Natural killer cell treated with Interleukin-12 subunit alpha and Interleukin-12 subunit beta and Interleukin-15 and Interleukin-18, amount 100 ng/mL, for 72 hours (primary cell): ENCODE measurements around the gene SERPINB11. TPM values are rescaled to one million over a fixed set of nuclear protein-coding genes. Genes with fewer than 3 reads are reported as not detected.
"Not testable (repeated sequence)": the region's sequence is repeated elsewhere in the genome, so short reads cannot be mapped to it uniquely, and the experiment has no call there.

Source experiments
- ATAC-seq, 2 donors: fragments of 150-1000 bp; cut with Tn5 transposase in 1 of 2; sonication (Bioruptor Pico), chemical (Tn5 transposase) in 1 of 2; 2 replicates each; pipeline ENCODE4 v1.10.0; 2021
- DNase-seq: peaks from one replicate; pipeline ENCODE4 v3.0.0; 2022; ENCODE audit warnings: low spot score
- H3K27ac Mint-ChIP-seq, 2 donors: 1 replicate in 1 of 2; 2 replicates in 1 of 2; pipeline ENCODE4 v1.8.0; 2022; ENCODE audit warnings: mixed read lengths in 2 of 2, mild to moderate bottlenecking in 1 of 2, moderate library complexity in 1 of 2
- H3K27me3 Mint-ChIP-seq, 2 donors: 1 replicate in 1 of 2; 2 replicates in 1 of 2; pipeline ENCODE4 v1.8.0; 2022; ENCODE audit warnings: mixed read lengths in 2 of 2
- H3K36me3 Mint-ChIP-seq: one replicate; pipeline ENCODE4 v1.8.0; 2022; ENCODE audit warnings: mixed read lengths
- H3K4me1 Mint-ChIP-seq, 2 donors: 1 replicate in 1 of 2; 2 replicates in 1 of 2; pipeline ENCODE4 v1.8.0; 2022; ENCODE audit warnings: low read depth in 2 of 2, mixed read lengths in 2 of 2, mild to moderate bottlenecking in 1 of 2
- H3K4me3 Mint-ChIP-seq: one replicate; pipeline ENCODE4 v1.8.0; 2022; ENCODE audit warnings: mixed read lengths
- H3K9me3 Mint-ChIP-seq: 2 replicates; pipeline ENCODE4 v1.8.0; 2022; ENCODE audit warnings: mixed read lengths
- total RNA-seq, 2 donors: library from RNA; stranded (reverse); gene quantifications; one replicate each; pipeline ENCODE4 v1.2.3, GENCODE V29; 2022

SERPINB11 gene, protein sequence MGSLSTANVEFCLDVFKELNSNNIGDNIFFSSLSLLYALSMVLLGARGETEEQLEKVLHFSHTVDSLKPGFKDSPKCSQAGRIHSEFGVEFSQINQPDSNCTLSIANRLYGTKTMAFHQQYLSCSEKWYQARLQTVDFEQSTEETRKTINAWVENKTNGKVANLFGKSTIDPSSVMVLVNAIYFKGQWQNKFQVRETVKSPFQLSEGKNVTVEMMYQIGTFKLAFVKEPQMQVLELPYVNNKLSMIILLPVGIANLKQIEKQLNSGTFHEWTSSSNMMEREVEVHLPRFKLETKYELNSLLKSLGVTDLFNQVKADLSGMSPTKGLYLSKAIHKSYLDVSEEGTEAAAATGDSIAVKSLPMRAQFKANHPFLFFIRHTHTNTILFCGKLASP
- total RNA-seq, result not detected

DNA sequence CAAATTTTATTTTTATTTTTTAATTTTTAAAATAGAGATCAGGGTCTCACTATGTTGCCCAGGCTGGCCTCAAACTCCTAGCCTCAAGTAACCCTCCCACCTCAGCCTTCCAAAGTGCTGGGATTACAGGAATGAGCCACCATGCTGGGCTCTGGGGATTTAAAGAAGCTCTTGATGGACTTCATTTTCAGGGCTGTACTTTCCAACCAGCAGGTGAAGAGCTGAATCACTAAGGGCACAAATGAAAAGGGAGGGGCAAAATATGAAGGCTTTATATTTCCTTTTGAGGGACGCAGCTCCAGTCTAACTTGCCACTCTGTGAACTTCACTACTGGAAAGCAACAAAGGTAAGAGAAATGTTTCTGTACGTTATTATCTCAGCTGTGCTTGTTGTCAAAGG, at the start of gene SERPINB11:
TSS of gene SERPINB11 (plus strand) at position 301 of the 400 bp plus-strand sequence. CDS start 7,234 bp downstream, outside the sequence.
- ATAC-seq (no peak), DNase-seq (no peak)
- Mint-ChIP-seq H3K9me3 (peaks cover 2% of the 10 kb centered on the region), H3K27ac (no peak within 1 kb of the TSS), H3K36me3 (no peaks in the 10 kb centered on the region), H3K4me1 (no peaks in the 10 kb centered on the region), H3K4me3 (no peak within 1 kb of the TSS), H3K27me3 (peaks cover 0 to 8% of the 10 kb centered on the region in 2 donors)

DNA sequence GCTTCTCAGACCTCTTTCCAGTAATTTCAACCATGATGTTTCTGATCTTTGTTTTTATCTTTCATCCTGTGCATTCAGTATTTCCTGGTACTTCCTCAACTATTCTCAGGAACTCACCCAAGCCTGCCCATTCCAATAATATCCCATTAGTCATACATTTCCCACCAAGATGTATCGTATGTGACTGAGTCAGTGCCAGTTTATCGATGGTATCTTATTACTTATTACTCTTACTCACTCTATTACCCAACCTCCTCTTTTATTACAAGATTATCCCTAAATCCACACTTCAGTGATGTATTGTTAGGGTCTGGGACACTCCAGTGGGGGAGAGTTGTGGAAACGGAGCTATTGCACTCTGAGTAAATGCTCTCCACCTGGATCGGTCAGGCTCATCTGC, 43.8 kb upstream of the SERPINB11 start:
- H3K9me3 Mint-ChIP-seq, H3K27me3 Mint-ChIP-seq, H3K27ac Mint-ChIP-seq, H3K36me3 Mint-ChIP-seq, H3K4me3 Mint-ChIP-seq, H3K4me1 Mint-ChIP-seq, DNase-seq, ATAC-seq: not testable (repeated sequence)

DNA sequence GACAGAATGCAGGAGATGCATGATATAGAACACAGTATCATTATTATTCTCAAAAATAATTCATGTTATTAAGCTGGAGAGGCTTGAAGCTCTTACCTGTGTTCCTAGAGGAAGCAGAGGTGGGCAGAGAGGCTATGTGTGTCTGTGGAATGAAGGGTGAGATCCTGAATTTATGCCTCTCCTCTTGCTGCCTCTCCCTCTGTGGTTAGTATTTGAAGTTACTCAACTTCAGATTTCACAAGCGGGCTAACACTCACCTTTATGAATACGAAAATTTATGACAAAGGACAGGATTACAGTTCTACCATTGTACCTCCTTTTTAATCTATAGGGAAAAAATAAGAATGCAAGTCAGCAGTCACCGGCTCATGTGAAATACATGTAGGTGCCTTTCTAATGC, 41.0 kb upstream of the SERPINB11 start, which contains the start of gene SERPINB3:
TSS of gene SERPINB3 (minus strand) at position 144 of the 400 bp plus-strand sequence. CDS start 677 bp downstream, outside the sequence.
- ATAC-seq, H3K4me3 Mint-ChIP-seq, H3K9me3 Mint-ChIP-seq, H3K4me1 Mint-ChIP-seq, H3K27ac Mint-ChIP-seq, DNase-seq, H3K27me3 Mint-ChIP-seq, H3K36me3 Mint-ChIP-seq: not testable (repeated sequence)

DNA sequence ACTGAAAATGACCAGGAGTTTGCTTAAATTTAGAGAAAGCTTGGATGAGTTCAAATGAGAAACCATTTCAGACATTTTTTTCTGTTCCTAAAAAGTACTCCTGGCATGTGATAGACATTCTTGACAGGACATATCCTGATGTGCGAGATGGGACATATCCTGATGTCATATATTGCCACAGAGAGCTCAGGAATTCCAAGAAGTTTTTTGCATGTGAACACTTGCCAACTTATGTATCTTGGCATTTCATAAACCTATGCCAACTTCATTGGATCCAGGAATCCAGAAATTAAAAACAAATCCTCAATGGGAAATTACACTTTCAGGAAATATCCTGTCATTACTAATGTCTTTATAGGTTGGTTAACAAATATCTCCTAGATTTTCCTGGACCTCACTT, 38.2 kb upstream of the SERPINB11 start:
- peaks cover 12% of the 10 kb centered on the region for H3K9me3 Mint-ChIP-seq
- no peaks in the 10 kb centered on the region for H3K4me1 Mint-ChIP-seq
- H3K36me3 Mint-ChIP-seq, result no peaks in the 10 kb centered on the region
- H3K27ac Mint-ChIP-seq, result no peak overlapping the region
- peaks cover 0 to 3% of the 10 kb centered on the region in 2 donors for H3K27me3 Mint-ChIP-seq
- ATAC-seq (no peak), DNase-seq (no peak)
- H3K4me3 Mint-ChIP-seq, result no peak overlapping the region

DNA sequence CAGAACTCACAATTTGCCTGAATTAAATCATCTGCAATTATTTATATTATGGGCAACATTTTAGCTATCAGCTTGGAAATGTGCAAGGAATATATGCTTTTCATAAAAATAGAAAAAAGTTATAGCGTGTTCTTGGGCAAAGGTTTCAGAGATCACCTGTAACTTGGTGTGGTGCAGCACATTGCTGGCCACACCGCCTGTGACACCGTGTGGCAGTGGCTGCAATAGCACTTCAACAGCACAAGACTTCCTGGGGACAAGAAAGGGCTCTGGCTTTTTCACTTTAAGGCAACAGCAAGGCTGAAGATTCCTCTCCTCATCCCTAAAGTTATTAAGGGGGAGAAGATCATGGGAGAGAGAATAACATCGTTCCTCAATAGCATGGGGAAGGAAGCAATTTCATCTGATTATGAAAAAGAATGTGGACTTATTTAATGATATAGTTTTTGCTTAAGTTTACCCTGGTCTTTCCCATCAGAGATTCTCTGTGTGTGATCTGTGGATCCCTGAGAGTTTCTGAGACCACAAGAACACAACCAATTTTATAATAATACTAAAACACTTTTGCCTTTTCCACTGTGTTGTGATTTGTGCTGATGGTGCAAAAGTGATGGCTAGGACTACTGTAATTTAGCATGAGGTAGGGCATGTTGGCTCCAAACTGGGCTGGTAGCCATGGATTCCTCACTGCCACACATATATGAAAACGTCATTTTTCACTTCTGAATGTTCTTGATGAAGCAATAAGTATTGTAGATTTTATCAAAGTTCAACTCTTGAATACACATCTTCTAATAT, 26.0 kb upstream of the SERPINB11 start:
- Mint-ChIP-seq H3K27me3 (peaks cover 3 to 22% of the 10 kb centered on the region in 2 donors), H3K4me3 (no peak overlapping the region), H3K36me3 (no peaks in the 10 kb centered on the region), H3K9me3 (no peaks in the 10 kb centered on the region), H3K4me1 (no peaks in the 10 kb centered on the region), H3K27ac (no peak overlapping the region)
- no peak for ATAC-seq
- no peak for DNase-seq

DNA sequence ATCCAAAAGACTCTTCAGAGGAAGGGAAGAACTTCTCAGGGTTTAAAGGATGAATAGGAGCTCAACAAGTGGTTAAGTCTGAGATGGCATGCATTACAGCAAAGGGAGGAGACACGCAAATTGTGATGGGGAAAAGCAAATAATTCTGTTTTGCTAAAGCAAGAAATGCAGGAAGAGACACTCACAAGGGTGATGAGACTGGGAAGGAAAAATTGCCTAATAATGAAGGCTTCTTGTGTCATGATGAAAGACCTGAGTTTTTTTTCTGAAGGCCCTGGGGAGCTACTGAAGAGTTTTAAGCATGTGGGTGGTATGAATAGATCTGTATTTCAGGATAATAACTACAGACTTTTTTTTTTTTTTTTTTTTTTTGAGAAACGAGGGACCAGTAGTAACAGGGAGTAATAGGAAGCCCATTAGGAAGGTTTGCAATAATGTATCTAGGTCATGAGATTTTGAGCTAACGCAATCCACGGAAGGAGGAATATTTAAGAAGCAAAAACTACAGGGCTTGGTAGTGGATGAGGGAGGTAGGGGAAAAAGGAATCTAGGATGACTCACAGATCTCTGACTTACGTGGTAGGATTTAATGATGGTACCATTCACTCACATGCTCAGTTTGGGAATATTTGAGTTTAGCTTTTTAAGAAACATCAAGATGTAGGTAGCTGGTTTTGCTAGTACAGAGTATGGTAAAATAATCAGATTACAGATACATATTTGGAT, 25.1 kb upstream of the SERPINB11 start:
- H3K4me1 Mint-ChIP-seq, result no peaks in the 10 kb centered on the region
- no peak for DNase-seq
- no peaks in the 10 kb centered on the region for H3K36me3 Mint-ChIP-seq
- no peak for ATAC-seq
- peaks cover 3 to 23% of the 10 kb centered on the region in 2 donors for H3K27me3 Mint-ChIP-seq
- H3K9me3 Mint-ChIP-seq, result no peaks in the 10 kb centered on the region
- H3K27ac Mint-ChIP-seq, result no peak overlapping the region
- H3K4me3 Mint-ChIP-seq, result no peak overlapping the region

DNA sequence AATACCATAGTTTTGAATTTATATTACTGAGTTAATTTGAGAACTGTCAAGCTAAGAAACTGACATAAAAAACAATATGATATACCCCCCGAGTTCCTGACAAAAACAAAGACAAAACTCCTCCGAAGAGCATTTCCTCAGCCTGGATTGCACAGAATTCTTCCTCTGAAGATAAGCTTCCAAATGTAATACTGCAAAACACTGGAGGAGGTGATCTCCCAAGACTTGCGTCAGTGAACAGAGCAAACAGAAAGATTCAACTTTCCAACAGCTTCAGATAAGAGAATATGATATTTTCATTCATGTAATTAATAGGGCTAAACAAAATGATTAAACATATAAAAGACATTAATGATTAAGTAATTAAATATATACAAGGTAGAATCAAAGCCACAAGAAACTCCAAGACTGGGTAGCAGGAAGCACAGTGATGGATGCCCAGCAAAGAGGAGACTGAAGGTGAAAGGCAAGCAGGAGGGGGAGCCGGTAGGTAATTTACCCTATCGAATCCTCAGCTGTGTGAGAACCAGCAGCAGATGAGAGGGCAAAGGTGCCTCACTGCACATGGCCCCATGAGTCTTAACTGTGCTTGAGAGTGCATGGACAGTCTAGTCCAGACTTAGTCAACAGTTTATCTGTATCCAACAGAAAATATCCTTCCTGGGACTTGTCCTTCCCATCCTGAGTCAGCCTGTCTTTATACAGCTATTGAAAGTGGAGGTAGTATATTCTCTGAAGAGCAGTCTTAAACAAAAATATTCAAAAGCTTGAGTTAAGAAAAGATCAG, 22.7 kb upstream of the SERPINB11 start:
- DNase-seq (no peak), ATAC-seq (no peak)
- H3K27ac Mint-ChIP-seq, result no peak overlapping the region
- H3K27me3 Mint-ChIP-seq, result peaks cover 6 to 31% of the 10 kb centered on the region in 2 donors
- no peak overlapping the region for H3K4me3 Mint-ChIP-seq
- peaks cover 3% of the 10 kb centered on the region for H3K9me3 Mint-ChIP-seq
- H3K36me3 Mint-ChIP-seq, result no peaks in the 10 kb centered on the region
- no peaks in the 10 kb centered on the region for H3K4me1 Mint-ChIP-seq

DNA sequence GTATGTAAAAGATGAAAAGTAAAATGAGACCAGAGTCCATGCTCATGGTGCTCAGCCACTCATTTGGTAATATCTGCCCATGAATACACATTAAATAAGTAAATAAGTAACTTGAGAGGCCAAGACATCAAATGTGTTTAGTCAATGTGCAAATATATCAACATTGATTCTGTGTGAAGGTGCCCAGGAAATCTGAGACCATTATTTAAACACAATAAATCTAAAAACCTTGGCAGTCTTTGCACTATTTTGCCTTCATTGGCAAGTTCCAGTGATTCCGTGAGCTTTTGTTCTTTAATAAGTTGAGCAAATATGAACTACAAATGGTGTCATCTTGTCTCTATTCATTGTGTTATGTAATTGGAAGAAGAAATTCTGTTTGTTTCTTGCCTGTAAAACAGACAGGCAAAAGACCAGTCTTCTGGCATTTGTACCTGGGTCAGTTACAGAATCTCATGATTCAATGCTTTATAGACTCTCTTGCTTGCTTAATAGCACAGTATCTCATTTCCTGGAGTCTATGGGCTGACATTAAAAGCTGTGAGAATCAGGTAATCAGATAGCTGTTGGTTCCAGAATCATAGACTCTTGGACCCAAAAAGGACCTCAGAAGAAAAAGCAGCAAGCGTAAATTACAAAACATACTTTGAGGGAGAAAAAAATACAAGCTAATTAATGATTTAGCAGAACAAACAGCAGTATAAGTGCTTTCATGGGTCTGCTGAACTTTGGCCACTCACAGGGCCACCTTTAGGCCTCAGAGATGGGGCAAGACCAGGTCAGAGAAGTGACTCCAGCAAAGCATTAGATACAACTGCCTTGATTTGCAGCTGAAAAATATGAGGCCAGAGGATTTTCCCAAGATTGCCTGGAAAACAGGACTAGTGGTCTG, 21.1 kb upstream of the SERPINB11 start:
- H3K27ac Mint-ChIP-seq, result no peak overlapping the region
- ATAC-seq, result no peak

DNA sequence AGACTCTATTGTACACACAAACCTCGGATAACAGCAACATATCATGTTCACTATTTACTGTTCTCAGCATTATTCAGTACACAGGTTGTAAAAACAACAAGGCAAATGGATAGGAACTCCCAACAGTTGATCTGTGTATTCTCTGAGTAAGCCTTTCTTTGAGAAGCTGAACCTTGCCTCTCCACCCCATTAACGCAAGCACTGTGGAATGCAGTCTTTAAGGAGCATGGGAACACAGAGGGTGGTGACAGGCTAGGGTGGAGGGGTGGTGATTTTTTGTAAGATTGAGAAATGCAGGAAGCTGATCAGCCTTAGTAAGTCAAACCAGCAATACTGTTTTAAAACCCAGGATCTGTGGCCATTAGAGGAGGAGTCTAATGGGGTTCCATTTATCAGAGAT, 19.6 kb upstream of the SERPINB11 start:
- DNase-seq (no peak), ATAC-seq (no peak)
- Mint-ChIP-seq H3K4me3 (no peak overlapping the region), H3K27me3 (peaks cover 3 to 20% of the 10 kb centered on the region in 2 donors), H3K4me1 (no peaks in the 10 kb centered on the region), H3K27ac (no peak overlapping the region), H3K36me3 (no peaks in the 10 kb centered on the region), H3K9me3 (peaks cover 3% of the 10 kb centered on the region)

More for the DNA sequence above, 21.1 kb upstream of the SERPINB11 start:
- Mint-ChIP-seq H3K27me3 (peaks cover 6 to 31% of the 10 kb centered on the region in 2 donors), H3K9me3 (peaks cover 3% of the 10 kb centered on the region), H3K36me3 (no peaks in the 10 kb centered on the region), H3K4me3 (no peak overlapping the region), H3K4me1 (no peaks in the 10 kb centered on the region)
- no peak for DNase-seq

DNA sequence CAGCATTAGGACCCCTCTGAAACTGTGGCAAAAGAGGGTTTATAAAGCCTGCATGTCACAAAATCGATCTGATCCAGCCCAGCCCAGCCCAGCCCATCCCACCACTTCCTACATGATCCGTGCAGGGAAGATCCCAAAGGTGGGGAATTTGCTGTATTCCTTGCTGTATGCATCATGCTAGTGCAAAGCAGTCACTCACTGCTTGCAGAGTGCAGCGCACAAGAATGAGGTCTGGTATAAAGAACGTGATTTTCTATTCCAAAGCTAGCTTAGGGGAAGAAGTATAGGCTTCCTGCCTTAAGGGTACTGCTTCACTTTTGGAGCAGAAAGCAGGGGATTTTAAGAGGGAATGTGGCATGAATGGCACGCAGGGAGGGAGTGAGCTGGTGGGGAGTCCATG, 18.9 kb upstream of the SERPINB11 start:
- Mint-ChIP-seq H3K36me3 (no peaks in the 10 kb centered on the region), H3K27ac (no peak overlapping the region), H3K9me3 (peaks cover 3% of the 10 kb centered on the region), H3K27me3 (peaks cover 3 to 19% of the 10 kb centered on the region in 2 donors), H3K4me1 (no peaks in the 10 kb centered on the region), H3K4me3 (no peak overlapping the region)
- DNase-seq (no peak), ATAC-seq (no peak)

DNA sequence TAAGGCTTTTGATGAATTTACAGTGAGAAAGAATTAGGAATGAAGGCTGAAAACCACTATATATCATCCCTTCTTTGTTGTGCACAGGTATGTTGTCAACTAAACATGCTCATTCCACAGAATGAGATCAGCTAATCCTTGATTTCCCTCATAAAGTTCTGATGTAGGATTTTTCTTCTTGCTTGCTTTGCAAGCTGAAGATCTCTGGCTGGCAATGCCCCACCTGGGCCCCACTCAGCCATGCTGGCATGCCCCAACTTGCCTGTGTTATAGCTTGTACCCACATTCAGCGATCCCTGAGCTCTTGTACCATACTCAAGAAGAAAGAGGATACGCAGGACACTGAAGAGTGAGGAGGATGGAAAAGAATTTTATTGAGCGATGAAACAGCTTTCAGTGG, 18.0 kb upstream of the SERPINB11 start:
- Mint-ChIP-seq H3K27ac (no peak overlapping the region), H3K9me3 (peaks cover 3% of the 10 kb centered on the region), H3K36me3 (no peaks in the 10 kb centered on the region), H3K4me1 (no peaks in the 10 kb centered on the region), H3K27me3 (peaks cover 3 to 25% of the 10 kb centered on the region in 2 donors), H3K4me3 (no peak overlapping the region)
- ATAC-seq (no peak), DNase-seq (no peak)

DNA sequence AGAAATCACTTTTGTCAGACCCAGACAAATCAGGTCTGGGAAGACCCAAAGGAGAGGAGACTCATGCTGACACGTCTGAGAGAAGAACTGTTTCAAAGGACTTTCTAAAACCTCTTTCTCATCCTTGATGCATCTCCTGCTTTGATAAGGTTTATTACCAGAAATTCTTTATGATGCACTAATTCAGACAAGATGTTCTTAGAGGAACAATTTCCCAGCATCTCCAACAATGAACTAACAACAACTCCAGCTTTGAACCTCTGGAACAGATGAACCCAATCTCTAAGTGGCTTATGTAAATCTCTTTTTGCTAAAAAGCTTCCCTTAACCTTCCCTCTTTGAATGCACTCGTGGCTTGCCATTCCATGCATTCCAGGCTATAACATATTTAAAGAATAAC, 15.9 kb upstream of the SERPINB11 start:
- Mint-ChIP-seq H3K4me1 (no peaks in the 10 kb centered on the region), H3K36me3 (peaks cover 6% of the 10 kb centered on the region), H3K9me3 (peaks cover 3% of the 10 kb centered on the region), H3K27me3 (peaks cover 3 to 35% of the 10 kb centered on the region in 2 donors), H3K4me3 (no peak overlapping the region), H3K27ac (no peak overlapping the region)
- DNase-seq (no peak), ATAC-seq (no peak)
